KOPT-K1 (cell line): ENCODE data around the gene PRKCB.

Experiments
- H3K27ac ChIP-seq: fragments of 200-600 bp; sonication (generic); 2 replicates; pipeline ENCODE4 v1.5.1; 2016; ENCODE audit warnings: antibody characterized with exemption, mild to moderate bottlenecking, low read depth, low read length; ENCODE audit not compliant: poor library complexity, severe bottlenecking
- H3K36me3 ChIP-seq: fragments of 200-600 bp; sonication (generic); 2 replicates; pipeline ENCODE4 v1.5.1; 2017; ENCODE audit warnings: antibody characterized with exemption, mild to moderate bottlenecking, low read length, moderate library complexity; ENCODE audit not compliant: insufficient read depth
- H3K9me3 ChIP-seq: fragments of 200-600 bp; sonication (generic); 2 replicates; pipeline ENCODE4 v1.5.1; 2017; ENCODE audit warnings: antibody characterized with exemption, low read length, mild to moderate bottlenecking; ENCODE audit not compliant: insufficient read depth, poor library complexity, severe bottlenecking

PRKCB gene

GRCh38 chr16:23835390-23836077 is at the start of gene PRKCB:
TSS of gene PRKCB (plus strand) at chr16:23835983.
- Histone ChIP-seq H3K27ac (peak within 1 kb of the TSS; percentile 68), H3K36me3 (peaks cover 21% of the 10 kb centered on the region), H3K9me3 (peaks cover 2% of the 10 kb centered on the region)

DNA sequence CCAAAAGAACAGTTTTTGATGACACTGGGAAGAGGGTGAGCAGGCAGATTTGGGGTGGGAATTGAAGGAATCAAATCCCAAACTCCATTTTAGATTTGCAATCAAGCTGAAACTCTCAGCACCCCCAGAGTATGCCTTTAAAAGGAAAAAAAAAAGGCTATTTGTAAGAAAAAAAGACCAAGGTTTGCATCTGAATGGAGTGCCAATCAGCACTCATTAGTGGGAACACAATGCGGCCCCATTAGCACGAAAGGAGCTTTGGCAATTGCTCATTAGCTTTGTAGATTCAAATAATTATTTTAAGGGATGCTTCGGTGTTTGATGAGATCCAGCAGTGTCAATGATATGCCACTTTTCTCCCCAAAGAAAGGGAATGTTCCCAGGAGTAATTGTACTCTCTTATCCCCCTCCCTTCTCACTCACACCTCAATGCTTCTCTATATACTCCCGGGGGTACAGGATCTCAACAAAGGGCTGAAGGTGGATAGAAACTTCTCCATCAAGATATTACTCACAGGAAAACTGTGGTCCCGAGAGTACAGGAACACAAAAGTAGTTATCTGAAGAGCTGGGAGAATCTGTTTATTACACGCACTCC is 48.7 kb upstream of the PRKCB start:
- H3K9me3 ChIP-seq = no peaks in the 10 kb centered on the region
- H3K36me3 ChIP-seq = no peaks in the 10 kb centered on the region
- no peak overlapping the region for H3K27ac ChIP-seq

- no peaks in the 10 kb centered on the region for H3K36me3 ChIP-seq
- no peak overlapping the region for H3K27ac ChIP-seq
- no peaks in the 10 kb centered on the region for H3K9me3 ChIP-seq
These were observed 47.1 kb upstream of the PRKCB start for GRCh38 chr16:23788685-23789084.

- Histone ChIP-seq H3K9me3 (no peaks in the 10 kb centered on the region), H3K36me3 (no peaks in the 10 kb centered on the region), H3K27ac (no peak overlapping the region)
These were observed 40.4 kb upstream of the PRKCB start for GRCh38 chr16:23795378-23795777.

DNA sequence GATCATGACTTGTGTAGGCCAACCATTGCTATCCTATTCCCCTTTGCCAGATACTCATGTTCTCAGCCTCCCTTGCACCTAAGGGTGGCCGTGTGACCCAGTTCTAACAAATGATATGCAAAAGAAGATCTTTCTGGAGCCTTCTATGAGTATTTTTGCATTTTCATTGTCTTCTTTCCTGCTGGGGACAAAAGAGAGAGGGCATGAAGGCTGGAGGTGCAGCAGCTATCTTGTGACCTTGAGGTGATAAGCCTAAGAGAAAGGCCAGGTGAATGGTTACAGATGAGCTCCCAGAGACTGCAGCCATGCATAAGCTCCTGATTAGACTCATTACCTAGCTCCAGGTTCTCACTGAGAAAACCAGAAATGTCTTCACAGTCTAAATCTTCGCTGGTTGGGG is 38.8 kb upstream of the PRKCB start:
- Histone ChIP-seq H3K36me3 (no peaks in the 10 kb centered on the region), H3K27ac (no peak overlapping the region), H3K9me3 (no peaks in the 10 kb centered on the region)

GRCh38 chr16:23801378-23801777 is 34.4 kb upstream of the PRKCB start:
- Histone ChIP-seq H3K9me3 (no peaks in the 10 kb centered on the region), H3K27ac (no peak overlapping the region), H3K36me3 (no peaks in the 10 kb centered on the region)

DNA sequence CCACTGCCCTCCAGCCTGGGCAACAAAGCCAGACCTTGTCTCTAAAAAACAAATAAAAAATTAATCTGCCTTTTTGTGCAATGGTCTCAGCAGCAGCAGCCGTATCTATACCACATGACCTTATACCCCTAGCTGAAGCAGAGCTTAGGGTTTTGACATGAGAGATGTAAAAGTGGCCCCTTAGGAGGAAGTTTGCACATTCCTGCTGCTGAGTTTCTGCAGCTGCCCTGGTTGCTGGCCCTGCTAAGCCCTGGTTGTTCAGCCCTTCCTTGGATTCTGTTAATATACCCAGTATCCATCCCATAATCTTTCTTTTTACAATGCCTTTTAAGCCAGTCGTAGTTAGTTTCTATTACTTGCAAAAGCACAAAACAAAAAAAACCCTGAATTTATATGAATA is 33.0 kb upstream of the PRKCB start:
- Histone ChIP-seq H3K36me3 (no peaks in the 10 kb centered on the region), H3K9me3 (no peaks in the 10 kb centered on the region), H3K27ac (no peak overlapping the region)

DNA sequence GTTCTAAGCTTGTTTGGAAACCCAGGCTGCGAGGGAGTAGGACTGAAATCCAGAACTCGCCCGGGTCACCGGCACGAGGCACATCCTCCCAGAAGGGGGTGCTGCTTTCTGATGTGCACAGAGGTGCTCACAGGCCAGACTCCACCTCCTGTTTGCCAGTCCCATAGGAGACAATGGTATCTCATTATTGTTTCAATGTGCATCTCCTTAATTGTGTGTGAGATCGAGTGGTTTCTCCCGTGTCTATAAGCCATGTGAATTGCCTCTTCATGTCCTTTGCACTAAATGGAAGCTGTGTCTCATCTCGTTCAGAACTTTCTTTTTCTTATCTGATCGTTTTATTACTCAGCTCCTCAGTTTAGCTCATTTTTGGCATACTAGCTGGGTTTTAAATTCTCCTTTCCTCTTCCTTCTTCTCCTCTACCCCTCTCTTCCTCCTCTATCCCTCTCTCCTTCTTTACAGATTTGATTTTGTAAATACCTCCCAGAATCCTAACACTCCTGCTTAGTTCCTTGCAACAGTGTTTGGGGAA is 32.1 kb upstream of the PRKCB start:
- no peaks in the 10 kb centered on the region for H3K36me3 ChIP-seq
- H3K27ac ChIP-seq = no peak overlapping the region
- no peaks in the 10 kb centered on the region for H3K9me3 ChIP-seq

DNA sequence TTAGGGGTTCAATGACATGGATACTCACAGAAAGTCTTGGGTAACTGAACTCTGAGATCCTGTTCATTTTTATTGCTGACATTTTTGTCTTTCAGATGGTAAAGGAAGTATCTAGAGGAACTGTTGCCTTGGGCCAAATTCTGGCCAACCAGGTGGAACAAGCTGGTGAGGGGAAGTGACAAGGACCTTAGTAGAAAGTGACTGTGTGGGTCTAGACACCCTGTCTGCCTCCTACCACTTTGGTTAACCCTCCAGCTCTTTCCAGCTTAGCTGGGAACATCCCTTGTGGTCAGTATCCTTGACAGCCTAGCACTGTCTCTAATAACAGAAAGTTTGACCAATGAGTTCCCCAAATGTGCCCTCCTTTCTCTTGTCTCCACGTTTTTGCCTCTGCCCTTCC is 28.8 kb upstream of the PRKCB start:
- H3K36me3 ChIP-seq = no peaks in the 10 kb centered on the region
- no peak overlapping the region for H3K27ac ChIP-seq
- H3K9me3 ChIP-seq = no peaks in the 10 kb centered on the region

GRCh38 chr16:23821467-23821866 is 14.3 kb upstream of the PRKCB start:
- Histone ChIP-seq H3K36me3 (no peaks in the 10 kb centered on the region), H3K27ac (no peak overlapping the region), H3K9me3 (no peaks in the 10 kb centered on the region)

GRCh38 chr16:23821875-23822688 is 13.7 kb upstream of the PRKCB start:
- H3K9me3 ChIP-seq = no peaks in the 10 kb centered on the region
- H3K27ac ChIP-seq = no peak overlapping the region
- no peaks in the 10 kb centered on the region for H3K36me3 ChIP-seq

DNA sequence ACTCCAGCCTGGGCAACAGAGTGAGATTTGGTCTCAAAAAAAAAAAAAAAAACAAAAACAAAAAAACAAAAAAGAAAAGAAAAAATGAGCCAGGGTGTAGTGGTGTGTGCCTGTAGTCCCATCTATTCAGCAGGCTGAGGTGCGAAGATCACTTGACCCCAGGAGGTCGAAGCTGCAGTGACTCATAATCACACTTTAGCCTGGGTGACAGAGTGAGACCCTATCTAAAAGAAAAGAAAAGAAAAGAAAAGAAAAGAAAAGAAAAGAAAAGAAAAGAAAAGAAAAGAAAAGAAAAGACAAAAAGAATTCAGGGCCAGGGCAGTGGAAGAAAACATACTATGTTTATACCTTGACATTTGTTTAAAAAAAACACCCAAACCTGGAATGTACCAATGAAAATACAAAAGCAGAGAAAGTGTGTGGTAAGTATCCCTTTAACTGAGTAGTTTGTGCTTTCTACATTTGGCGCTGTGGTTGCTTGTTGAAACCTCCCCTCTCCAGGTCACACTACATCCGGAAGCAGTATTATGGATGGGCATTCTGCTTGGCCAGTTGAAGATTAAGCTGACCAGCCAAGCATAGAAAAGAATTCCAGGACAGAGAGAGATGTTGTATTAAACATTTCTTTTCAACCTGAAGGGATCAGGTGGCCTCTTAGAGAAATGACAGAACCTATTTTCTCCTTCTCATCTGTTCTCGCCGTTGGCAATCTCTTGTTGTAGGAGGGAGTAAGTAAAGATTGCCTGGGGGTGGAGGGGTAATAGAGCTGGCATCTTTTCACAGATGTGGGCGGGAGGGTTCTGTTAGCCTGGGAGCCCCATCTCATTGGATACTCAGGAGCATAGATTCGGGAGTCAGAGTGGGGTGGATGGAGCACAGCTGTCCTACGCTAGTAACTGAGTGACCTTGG is 12.1 kb upstream of the PRKCB start:
- no peak overlapping the region for H3K27ac ChIP-seq
- H3K9me3 ChIP-seq = peaks cover 3% of the 10 kb centered on the region
- no peaks in the 10 kb centered on the region for H3K36me3 ChIP-seq

DNA sequence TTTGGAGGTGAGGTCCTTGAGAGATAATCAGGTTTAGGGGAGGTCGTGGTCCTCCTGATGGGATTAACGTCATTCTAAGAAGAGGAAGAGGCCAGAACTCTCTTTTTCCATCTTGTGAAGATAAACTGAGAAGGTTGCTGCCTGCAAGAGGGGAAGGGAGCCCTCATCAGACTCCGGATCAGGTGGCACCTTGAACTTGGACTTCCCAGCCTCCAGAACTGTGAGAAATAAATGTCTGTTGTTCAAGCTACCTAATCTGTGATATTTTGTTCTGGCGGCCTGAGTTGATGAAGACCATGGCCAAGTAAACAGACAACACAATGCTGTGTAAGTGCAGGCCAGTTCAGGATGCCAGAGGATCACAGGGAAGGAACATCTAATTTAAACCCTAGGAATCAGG is 10.9 kb upstream of the PRKCB start:
- Histone ChIP-seq H3K9me3 (peaks cover 15% of the 10 kb centered on the region), H3K27ac (no peak overlapping the region), H3K36me3 (no peaks in the 10 kb centered on the region)

DNA sequence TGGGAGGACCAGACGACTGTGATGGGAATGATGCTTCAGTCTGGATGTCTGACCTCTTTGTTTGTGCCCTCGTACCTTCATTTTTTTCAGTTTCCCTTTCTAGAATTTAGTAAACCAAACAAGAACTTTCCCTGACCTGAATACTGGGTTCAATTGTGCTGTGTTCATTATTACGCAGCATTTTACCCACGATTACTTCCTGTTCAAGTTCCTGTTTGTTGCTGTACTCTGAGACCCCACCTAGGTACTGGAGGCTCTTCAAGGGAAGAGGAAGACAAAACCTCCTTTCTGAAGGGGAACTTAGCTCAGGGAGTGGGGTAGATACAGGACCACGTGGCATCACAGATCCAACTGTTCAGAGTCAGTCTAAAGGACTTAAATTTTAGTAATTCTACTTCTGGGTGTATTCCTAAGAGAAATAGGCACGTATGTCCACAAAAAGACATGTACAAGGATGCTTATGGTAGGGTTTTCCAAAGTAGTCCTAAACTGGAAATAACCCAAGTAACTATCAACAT is 9.2 kb upstream of the PRKCB start:
- Histone ChIP-seq H3K36me3 (no peaks in the 10 kb centered on the region), H3K9me3 (peaks cover 22% of the 10 kb centered on the region), H3K27ac (peak overlapping the region; percentile 53)
